Thymus (tissue), 11 donors: ENCODE data around the gene BTN2A1. TPM values are rescaled to one million over a fixed set of nuclear protein-coding genes. Genes with fewer than 3 reads are reported as not detected.
"Not testable (repeated sequence)": the region's sequence is repeated elsewhere in the genome, so short reads cannot be mapped to it uniquely, and the experiment has no call there.

Experiments
- DNase-seq, 9 donors: peaks; one replicate each; pipeline ENCODE4 v3.0.0-alpha.2; 2013; ENCODE audit warnings: low spot score in 9 of 9, low read depth in 6 of 9, missing footprints in 1 of 9
- H3K27ac ChIP-seq, 2 donors: one replicate each; pipeline ENCODE4 v1.5.1; 2013; ENCODE audit warnings: control low read depth in 1 of 2, low read depth in 1 of 2, low read length in 1 of 2, mild to moderate bottlenecking in 1 of 2, moderate library complexity in 1 of 2
- H3K27me3 ChIP-seq, 2 donors: one replicate each; pipeline ENCODE4 v1.5.1; 2013; ENCODE audit warnings: low read length in 1 of 2; ENCODE audit not compliant: control insufficient read depth in 2 of 2, insufficient read depth in 1 of 2
- H3K36me3 ChIP-seq, 2 donors: one replicate each; pipeline ENCODE4 v1.5.1; 2013; ENCODE audit warnings: low read length in 1 of 2, mild to moderate bottlenecking in 1 of 2, moderate library complexity in 1 of 2; ENCODE audit not compliant: control insufficient read depth in 2 of 2, insufficient read depth in 2 of 2
- H3K4me1 ChIP-seq, 2 donors: one replicate each; pipeline ENCODE4 v1.5.1; 2013; ENCODE audit warnings: low read length in 2 of 2; ENCODE audit not compliant: control insufficient read depth in 2 of 2, insufficient read depth in 2 of 2
- H3K4me3 ChIP-seq, 2 donors: one replicate each; pipeline ENCODE4 v1.5.1; 2013; ENCODE audit warnings: low read length in 2 of 2, control low read depth in 1 of 2, mild to moderate bottlenecking in 1 of 2
- H3K9me3 ChIP-seq, 2 donors: one replicate each; pipeline ENCODE4 v1.5.1; 2013; ENCODE audit warnings: low read length in 1 of 2, mild to moderate bottlenecking in 1 of 2; ENCODE audit not compliant: control insufficient read depth in 2 of 2, insufficient read depth in 1 of 2
- WGBS: extraction: QIAGEN DNeasy Blood & Tissue Kit; methylation state at CpG from one replicate; pipeline ENCODE4 v1.1.7; 2013; 5-methylcytosine and 5-hydroxymethylcytosine counted together
- polyA plus RNA-seq: library from polyadenylated mRNA; stranded (reverse); fragments of 200-250 nt; gene quantifications from one replicate; pipeline ENCODE4 v1.2.3, GENCODE V29; 2013
- total RNA-seq: library from RNA; stranded (reverse); fragments of 120-200 nt; gene quantifications from one replicate; pipeline ENCODE4 v1.2.4, GENCODE V29; 2013
- donor health status: healthy.

BTN2A1 gene
- total and polyA plus RNA-seq, 2 donors, result 8.1 to 26.9 TPM

- H3K4me1 ChIP-seq, H3K4me3 ChIP-seq, H3K27ac ChIP-seq, H3K36me3 ChIP-seq, H3K9me3 ChIP-seq, DNase-seq, H3K27me3 ChIP-seq: not testable (repeated sequence)
- WGBS, result 97% methylated on average over 8 of the region's 8 CpGs
Observed at GRCh38 chr6:26511033-26511432, 53.3 kb downstream of the BTN2A1 start.

DNA sequence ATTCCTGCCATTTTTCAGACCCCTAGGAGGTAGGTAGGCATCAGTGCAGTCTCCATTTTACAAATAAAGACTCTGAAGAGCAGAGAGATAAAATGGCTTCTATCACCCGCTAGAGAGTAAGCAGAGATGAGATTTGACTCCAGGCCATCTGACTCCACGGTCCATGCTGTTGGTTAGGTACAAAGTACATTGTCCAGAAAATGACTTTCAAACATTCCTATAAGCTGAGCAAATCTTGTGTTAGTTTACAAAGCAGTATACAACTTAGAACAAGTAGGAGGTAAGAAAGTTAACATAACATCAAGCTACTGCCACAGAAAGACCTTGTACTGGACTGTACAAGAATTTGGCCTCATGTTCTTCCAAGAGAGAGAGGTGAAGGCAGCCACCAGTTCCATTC lies 57.2 kb downstream of the BTN2A1 start:
- WGBS, result 97% methylated on average over 2 of the region's 2 CpGs
- DNase-seq, result no peak
- no peak overlapping the region for H3K27ac ChIP-seq

GRCh38 chr6:26516481-26517427 lies 59.0 kb downstream of the BTN2A1 start:
- Histone ChIP-seq H3K4me3 (no peak overlapping the region), H3K27ac (no peak overlapping the region), H3K9me3 (no peaks in the 10 kb centered on the region), H3K36me3 (no peaks in the 10 kb centered on the region), H3K4me1 (peaks cover 5 to 6% of the 10 kb centered on the region in 2 donors), H3K27me3 (no peaks in the 10 kb centered on the region)
- 91% methylated on average over 9 of the region's 9 CpGs for WGBS
- no peak for DNase-seq

More for the DNA sequence above, 57.2 kb downstream of the BTN2A1 start:
- no peaks in the 10 kb centered on the region for H3K9me3 ChIP-seq
- H3K4me1 ChIP-seq, result no peaks in the 10 kb centered on the region
- no peaks in the 10 kb centered on the region for H3K27me3 ChIP-seq
- no peak overlapping the region for H3K4me3 ChIP-seq
- H3K36me3 ChIP-seq, result no peaks in the 10 kb centered on the region

Other genes starting within 250 kb of the BTN2A1 start
- gene BTN3A2, start 92.8 kb upstream of the BTN2A1 start, total RNA-seq, result 43.3 TPM
- gene BTN3A2, start 92.8 kb upstream of the BTN2A1 start, polyA plus RNA-seq, result 43.1 TPM
- 20.3 TPM for gene BTN2A2, start 74.8 kb upstream of the BTN2A1 start, total RNA-seq
- gene BTN2A2, start 74.8 kb upstream of the BTN2A1 start, polyA plus RNA-seq, result 18.7 TPM
- gene BTN3A1, start 55.7 kb upstream of the BTN2A1 start, total RNA-seq, result 27.5 TPM
- 32.7 TPM for gene BTN3A1, start 55.7 kb upstream of the BTN2A1 start, polyA plus RNA-seq
- 20.2 TPM for gene BTN3A3, start 17.5 kb upstream of the BTN2A1 start, total RNA-seq
- gene BTN3A3, start 17.5 kb upstream of the BTN2A1 start, polyA plus RNA-seq, result 19.3 TPM
- 0.14 TPM for gene BTN1A1, start 42.3 kb downstream of the BTN2A1 start, total RNA-seq
- gene BTN1A1, start 42.3 kb downstream of the BTN2A1 start, polyA plus RNA-seq, result 0.16 TPM
- 110 TPM for gene HMGN4, start 80.4 kb downstream of the BTN2A1 start, total RNA-seq
- gene HMGN4, start 80.4 kb downstream of the BTN2A1 start, polyA plus RNA-seq, result 62.1 TPM
- gene ABT1, start 139.0 kb downstream of the BTN2A1 start, total RNA-seq, result 22.7 TPM
- gene ABT1, start 139.0 kb downstream of the BTN2A1 start, polyA plus RNA-seq, result 25.0 TPM
- 16.0 TPM for gene ZNF322, start 201.8 kb downstream of the BTN2A1 start, total RNA-seq
- 10.4 TPM for gene ZNF322, start 201.8 kb downstream of the BTN2A1 start, polyA plus RNA-seq